ENCODE data around the gene GLRA2.
"Not testable (repeated sequence)": the region's sequence is repeated elsewhere in the genome, so short reads cannot be mapped to it uniquely, and the experiment has no call there.

Gene GLRA2

DNA sequence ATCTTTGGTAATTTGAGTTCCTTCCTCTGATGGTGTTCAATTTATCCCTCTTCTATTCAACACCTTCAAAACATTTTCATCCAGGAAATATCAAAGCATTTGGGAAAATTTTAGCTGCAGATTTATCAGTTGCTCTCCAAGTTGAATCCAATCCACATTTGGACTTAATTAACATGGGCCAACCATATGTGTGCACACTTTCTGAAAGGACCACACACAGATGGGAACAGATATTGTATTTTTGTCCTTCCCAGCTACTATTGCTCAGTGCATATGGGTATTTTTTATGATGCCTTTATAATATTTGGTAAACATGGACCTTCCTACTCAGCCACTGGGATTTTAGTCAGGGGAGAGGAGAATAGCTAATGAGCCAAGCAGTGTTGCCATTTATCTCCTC lies 65.2 kb downstream of the GLRA2 start:
- DNase-seq: no peak

DNA sequence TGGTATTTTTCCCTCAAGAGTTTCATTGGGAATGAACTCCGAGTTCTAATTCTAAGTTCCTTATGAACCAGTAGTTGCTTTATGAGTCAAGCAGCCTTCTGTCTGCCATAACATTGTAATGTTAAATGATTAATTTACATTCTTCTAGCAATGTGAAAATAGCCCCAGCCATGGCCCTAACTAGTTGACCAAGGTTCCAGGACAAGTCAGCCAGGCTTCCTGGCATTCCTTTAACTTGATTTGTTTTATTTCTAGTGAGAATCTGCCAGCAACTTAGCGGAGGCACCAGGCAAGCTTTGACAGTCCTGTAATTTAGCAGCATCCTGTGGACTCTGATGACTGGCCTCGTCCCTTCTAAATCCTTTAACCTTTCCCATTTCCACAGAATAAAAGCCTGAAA lies 69.0 kb downstream of the GLRA2 start:
- no peak for DNase-seq

DNA sequence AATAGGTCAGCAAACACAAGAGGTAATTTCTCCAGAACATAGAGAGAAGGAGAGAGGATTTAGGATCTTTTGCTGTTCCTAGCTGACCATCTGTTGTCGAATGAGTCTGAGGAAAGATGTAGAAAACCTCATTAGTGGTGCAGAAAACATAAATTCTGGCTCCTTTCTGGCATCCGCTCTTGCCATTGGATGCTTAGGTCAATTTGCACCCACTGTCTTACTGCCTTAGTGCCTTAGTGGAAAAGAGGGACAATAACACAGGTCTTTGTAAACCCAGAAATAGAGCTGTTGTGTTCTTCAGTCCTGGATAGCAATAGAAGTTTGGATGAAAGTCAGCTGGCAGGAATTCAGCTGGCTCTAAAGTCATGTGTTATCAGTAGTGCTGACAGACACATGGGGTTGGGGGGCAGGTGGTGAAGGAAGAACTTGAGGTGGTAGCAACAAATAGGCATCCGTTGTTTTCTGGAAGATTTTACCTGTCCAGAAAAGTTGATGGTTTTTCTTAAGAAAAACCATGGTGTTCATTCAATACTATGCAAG lies 78.2 kb downstream of the GLRA2 start:
- no peak for DNase-seq

DNA sequence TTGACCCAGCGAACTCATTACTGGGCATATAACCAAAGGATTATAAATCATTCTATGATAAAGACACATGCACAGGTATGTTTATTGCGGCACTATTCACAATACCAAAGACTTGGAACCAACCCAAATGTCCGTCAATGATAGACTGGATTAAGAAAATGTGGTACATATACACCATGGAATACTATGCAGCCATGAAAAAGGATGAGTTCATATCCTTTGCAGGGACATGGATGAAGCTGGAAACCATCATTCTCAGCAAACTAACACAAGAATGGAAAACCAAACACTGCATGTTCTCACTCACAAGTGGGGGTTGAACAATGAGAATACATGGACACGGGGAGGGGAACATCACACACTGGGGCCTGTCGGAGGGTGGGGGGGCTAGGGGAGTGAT lies 83.1 kb downstream of the GLRA2 start:
- DNase-seq: not testable (repeated sequence)

DNA sequence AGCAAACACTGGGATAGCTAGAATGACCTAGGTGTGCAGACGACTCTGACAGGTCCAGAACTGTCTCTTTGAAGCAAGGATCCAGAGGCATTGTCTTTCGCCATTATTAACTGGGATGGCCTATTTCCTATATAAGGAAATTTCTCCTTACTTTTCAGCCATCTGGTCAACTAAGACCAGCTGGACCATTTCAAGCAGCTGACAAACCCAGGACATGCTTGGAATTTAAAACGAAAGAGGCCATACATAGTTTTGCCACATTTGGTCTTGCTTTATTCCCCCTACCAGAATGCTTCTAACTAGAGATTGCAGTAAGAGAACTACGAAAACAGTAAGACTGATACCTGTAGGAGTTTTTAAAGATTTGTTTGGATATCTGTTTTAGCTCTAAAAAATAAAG lies 87.0 kb downstream of the GLRA2 start:
- DNase-seq: no peak

DNA sequence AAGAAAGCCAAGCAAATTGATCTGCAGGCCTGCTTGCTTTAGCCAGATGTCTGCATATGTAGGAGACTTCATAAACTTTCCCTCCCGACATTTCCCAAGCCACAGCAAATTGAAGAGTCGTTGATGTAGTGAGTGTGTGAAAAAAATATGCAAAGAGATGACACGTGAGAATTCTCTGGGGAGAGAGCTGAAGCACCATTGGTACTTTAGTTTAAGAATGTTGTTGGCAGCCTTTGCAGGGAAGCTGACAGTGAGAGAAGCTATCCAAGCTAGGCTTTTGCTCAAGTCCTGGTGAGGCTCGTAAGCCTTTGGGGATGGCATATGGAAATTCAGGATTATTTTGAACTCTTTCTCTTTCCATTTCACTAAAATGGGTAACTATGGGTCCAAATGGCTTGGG lies 87.5 kb downstream of the GLRA2 start:
- no peak for DNase-seq

DNA sequence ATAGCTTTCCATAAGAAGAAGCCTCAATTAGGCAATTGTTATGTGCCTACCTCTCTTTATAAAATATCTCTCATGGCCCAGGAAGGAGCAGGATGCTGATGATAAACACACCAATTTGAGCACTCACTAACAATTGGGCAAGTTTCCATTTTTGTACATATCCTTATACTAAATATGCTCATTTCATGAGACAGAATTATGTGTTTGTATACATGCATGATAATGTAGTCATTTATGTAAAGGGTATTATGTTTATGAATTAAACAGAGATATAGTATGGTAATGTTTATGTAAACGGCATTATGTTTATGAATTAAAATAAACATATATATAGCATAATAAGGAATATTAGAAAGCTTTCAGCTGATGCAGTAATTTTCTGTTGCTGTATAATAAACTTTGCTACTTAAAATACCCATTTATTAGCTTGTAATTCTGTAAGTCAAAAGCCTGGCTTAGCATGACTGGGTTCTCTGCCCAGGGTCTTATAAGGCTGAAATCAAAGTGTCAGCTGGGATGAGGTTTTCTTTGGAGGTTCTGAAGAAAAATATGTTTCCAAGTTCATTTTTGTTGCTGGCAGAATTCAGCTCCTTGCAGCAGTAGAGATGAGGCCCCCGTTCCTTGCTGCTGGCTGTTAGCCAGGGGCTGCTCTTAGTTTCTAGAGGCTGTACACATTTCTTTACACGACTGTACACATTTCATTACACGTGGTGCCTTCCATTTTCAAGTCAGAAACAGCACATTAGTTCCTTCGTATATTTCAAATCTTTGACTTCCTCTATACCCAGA lies 89.0 kb downstream of the GLRA2 start:
- no peak for DNase-seq

DNA sequence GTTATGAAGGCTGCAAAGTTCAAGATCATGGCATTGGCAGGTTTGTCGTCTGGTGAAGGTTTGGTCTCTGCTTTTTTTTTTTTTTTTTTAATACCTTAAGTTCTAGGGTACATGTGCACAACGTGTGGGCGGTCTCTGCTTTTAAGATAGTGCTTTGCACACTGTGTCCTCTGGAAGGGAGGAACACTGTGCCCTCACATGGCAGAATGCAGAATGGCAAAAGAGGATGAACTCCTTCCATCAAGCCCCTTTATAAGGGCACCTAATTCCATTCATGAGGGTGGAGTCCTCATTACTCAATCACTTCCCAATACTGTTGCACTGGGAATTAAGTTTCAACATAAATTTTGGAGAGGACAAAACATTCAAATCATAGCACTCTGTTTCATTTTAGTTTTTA lies 101.4 kb downstream of the GLRA2 start:
- no peak for DNase-seq

DNA sequence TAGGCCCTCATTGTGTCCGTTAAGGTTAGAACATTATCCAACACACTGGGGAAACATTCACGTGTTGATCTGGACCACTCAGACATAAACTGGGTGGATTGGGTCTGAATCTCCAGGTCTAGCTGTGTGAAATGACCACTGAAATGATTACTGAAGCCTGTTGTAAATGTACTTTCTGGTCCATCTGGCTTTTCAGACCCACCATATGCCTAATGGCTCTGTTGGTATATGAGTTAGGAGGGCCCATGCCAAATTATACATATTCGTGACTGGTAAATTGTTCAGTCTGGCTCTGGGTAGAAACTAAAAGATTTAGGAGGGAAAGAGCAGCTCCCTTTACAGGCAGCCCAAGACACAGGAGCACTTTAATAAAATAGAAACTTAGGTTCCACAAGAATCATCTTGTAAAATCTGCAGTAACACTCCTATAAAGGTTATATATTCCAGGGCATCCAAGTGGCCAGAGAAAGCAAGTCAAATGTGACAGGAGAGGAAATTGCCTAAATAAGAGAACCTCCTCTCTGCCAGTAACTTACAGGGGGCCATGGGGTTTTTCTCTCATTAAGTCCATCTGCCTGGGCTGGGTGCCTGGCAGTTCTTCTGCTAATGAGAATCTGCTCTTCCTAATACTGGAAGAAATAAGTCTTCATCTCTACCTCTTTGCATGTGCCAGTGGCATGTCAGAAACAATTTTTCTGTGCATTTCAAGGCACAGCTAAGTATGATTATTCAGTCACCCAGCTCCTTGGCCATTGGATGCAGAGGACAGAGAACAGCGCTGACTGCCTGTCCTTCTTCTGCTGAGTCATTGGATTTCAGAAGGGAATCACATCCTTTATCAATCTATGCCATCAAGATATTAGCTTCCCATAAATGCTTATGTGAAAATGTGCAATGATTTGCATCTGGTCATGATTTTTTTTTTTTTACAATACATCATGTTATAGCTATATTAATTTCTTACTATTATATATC lies 112.6 kb downstream of the GLRA2 start:
- no peak for DNase-seq

DNA sequence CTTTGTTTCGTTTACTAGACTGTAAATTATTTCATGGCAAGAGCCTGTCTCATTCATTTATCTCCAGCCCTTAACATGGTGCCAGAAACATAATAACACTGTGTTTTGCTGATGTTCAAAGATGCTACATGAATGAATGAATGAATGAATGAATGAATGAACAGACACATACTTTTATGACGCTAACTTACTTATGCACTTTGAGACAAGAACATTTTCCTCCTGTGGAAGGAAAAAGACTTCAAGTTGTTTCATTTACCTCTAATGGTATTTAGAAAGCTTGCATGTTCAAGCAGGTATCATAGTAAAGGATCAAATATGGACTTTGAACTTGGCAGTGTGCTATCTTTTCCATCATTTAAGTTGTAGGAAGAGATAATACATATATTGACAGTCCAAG lies 131.6 kb downstream of the GLRA2 start:
- DNase-seq: no peak

DNA sequence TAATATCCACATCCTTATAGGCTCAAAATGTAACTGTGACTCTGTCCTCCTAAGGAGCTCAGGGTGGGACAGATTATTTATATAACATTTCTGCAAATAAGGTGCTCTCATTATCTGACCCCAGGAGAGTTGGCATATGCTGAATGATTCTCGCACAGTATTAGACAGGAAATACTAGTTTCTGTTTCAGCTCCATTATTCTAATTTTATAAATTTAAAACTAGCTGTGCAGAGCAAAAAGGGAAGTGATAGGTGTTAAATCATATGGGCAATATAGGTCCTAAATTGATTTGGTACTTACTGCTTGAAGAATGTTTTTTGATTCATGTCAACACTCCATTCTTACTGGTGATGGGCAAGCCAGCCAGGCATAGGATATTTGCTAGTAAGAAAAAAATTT lies 141.5 kb downstream of the GLRA2 start:
- DNase-seq: no peak

DNA sequence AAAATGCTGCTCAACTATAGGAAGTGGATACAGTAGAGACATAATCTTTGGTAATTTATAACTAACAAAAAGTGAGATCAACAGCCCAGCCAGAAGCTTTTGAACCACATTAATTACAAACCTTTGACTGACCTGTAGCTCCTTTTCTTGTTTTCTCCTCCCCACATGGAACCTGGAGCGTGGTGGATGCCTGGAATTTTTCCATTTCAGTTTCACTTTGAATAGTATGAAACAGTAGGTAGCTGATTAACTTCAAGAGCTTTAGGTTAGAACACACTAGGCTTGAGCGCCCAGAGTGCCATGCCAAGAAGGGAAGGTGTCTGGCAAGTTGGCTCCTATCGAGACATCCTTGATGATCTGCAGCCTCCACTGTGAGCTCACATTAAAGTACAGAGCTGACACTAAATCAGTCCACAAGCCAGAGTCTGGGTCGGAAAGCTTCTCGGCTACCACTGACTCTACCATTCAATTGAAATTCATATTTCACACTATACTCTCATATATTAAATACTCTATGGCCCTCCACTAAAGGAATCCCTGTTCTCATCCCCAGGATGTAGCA lies 143.4 kb downstream of the GLRA2 start:
- DNase-seq: no peak

DNA sequence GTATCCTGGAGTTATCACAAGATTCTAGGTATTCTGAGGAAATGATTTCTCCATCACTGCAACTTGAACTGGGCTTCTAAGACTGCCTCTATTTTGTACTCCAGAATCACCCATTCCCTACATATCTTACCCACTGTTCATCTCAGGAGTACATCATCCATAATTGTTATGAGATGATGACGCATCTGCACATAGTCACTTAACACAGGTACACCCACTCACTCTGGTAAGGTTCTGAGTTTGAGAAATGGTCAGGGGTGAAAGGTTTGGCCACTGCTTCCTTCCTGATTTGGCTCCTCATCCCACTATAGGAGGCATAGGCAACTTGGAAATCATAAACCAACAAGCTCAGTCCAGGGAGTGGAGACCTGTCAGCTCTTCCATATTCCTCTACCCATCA lies 143.9 kb downstream of the GLRA2 start:
- DNase-seq: no peak

DNA sequence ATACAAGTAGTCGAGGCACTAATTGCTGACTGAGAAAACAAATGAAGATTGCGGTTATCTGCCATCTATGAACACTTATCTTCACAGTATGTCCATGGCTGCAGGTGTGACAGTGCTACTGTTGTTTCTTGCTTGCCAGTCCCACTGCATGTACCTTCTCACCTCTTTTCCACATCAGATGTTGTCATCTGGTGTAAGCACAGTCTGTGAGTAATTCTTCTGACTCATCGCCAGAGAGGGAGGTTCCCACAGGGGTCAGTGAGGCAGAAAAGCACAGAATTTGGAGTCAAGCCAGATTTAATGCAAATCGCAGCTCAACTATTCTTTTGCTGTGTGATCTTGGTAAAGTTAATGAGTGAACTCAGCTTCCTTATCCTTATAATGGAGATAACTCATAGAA lies 144.4 kb downstream of the GLRA2 start:
- no peak for DNase-seq

DNA sequence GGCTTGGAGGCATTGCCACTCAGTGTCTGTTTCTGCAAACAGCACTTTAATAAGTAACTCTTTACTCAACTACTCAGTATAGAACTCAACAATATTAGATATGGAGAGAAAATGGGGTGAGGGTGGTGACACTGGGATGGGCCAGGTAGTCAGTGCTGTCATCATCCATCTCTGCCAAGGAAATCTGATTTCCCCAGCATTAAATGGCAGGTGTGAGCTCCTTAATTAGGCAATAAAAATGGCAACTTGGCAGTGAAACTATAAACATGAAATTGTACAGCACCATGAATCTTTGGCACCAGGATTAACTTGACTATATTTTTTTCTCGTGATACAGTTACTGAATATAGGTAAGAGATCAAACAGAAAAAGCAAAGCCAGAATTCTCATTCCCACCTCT lies 146.2 kb downstream of the GLRA2 start:
- no peak for DNase-seq

DNA sequence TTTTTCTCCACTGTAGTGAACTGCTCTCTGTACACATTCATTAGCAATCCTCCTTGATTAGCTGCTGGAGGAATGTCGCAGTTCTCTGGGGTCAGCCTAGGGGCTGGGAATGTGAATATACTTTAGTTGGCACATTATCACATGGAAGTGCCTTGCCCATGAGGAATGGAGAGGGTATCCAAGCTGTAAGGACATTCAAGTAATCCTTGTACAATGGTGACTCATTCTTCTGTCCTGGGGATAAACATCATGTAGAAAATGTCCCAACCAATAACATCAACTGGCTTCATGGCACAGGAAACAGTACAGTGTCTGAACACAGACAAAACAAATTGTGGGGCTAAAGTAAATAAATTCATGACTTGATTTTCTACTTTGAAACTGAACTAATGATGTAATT lies 147.1 kb downstream of the GLRA2 start:
- DNase-seq: no peak

DNA sequence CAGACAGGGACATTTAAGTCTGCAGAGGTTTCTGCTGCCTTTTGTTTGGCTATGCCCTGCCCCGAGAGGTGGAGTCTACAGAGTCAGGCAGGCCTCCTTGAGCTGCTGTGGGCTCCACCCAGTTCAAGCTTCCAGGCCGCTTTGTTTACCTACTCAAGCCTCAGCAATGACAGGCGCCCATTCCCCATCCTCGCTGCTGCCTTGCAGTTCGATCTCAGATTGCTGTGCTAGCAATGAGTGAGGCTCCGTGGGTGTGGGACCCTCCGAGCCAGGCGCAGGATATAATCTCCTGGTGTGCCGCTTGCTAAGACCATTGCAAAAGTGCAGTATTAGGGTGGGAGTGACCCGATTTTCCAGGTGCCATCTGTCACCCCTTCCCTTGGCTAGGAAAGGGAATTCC lies 159.0 kb downstream of the GLRA2 start:
- not testable (repeated sequence) for DNase-seq

DNA sequence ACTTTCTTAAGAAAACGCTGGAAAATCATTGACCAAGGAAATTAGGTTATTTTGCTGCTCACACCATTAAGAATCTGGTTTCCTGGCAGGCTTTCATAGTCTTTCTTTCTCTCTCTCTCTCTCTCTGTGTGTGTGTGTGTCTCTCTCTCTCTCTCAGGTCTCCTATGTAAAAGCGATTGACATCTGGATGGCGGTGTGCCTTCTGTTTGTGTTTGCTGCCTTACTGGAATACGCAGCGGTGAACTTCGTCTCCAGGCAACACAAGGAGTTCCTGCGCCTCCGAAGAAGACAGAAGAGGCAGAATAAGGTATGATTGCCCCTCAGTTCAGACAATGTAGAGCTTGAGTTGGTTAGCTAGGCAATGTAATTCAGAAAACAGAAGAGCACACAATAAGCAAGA lies 161.2 kb downstream of the GLRA2 start:
- DNase-seq: no peak

DNA sequence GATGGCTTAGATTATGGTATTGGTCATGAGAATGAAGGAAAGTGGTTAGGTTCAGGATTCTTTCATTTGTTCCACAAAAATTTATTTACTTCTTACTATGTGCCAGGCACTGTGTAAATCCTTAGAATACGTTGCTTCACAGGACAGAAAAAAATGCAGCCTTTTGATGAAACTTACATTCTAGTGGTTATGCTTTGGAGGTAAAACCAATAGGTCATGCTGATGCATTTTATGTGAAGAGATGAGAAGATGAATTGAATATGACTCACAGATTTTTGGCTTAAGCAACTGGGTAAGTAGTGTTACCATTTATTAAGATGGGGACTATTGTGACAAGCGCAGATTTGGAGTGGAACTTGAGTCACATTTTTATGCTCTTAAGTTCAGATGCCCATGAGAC lies 165.3 kb downstream of the GLRA2 start:
- no peak for DNase-seq

DNA sequence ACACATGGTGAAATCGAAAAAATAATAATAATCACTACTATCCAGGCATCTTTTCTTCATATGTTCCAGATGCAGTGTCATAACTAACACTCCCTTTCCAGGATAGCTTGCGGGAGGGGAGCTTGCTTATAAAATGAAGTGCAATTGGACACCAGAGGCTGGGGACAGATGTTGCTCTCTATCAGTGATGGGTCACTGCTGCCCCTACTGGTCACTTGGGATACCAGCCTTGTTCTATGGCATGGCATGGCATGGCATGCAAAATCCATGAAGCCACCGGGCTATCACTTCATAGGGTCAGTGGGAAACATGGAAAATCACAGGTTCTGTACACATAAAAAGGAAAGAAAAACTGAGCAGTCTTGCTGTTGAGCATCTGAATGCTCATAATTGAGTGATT lies 168.1 kb downstream of the GLRA2 start:
- DNase-seq: no peak

DNA sequence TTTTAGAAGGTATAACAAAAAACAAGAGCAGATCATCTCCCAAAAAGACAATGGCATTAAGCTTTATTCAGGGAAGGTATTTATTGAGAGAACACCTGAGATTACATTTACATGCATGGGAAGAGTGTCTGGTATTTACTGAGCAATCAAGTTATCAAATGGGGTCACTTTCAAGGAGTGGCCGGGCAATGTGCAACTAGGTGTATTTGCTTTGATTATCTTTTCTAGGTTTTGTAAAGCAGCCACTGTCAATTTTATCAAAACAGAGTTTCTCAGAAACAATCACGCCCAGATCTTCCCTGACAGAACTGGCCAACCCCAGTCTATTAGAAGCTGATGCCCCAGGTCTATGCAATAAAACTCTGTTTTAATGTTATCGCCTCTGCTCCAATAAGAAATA lies 169.5 kb downstream of the GLRA2 start:
- no peak for DNase-seq

DNA sequence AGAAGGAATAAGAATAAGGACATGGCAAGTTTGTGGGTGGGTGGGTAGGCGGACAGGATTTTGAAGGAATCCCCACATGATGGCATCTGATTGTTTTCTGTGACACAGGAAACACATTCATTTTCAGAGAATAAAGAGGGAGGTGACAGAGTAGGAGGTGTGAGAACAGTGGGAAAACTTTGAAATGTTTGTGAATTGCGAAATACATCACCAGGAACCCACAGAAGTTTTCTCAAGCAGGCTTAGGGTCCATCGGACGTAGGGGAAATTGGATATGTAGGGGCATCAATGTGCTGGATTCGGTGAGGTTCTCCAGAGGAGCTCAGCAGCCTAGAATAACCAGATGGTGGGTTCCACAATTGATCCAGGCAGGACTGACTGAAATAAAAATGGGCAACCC lies 171.6 kb downstream of the GLRA2 start:
- no peak for DNase-seq

DNA sequence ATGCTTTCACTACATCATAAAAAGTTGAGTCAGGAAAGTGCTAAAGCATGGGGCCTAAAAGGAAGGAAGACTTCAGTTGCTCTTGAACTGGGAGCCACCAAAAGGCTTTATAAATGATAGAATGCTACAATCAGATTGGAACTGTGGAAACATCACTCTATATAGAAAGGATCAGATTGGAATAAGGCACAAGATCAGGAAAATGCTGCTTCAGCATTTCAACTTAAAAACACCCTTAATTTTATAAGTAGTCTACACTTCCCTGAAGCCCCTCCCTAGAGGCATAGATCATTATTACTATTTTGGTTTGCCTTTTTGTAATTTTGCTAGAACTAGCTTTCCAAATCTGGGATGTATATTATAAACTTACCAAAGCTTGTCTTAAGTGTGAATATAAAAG lies 172.8 kb downstream of the GLRA2 start:
- no peak for DNase-seq

DNA sequence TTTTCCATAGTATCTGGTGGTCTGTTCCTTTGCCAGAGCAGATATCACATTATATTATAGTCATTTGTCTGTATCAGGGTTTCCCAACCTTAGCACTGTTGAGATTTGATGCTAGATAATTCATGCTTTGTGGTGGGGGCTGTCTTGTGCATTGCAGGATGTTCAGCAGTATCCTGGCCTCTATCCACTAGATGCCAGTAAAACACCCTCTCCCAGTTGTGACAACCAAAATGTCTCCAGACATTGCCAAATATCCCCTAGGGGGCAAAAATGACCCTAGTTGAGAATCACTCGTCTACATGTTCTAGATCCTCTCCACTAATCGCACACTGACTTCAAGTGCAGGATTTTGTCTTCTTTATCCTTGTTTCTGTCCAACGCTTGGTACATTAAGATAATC lies 182.8 kb downstream of the GLRA2 start:
- DNase-seq: no peak

Data from CD4-positive, alpha-beta T cell treated with Interleukin-17A for 1 hour (primary cell).